H1 (cell line): ENCODE measurements around the gene PSMA5. TPM values are rescaled to one million over a fixed set of nuclear protein-coding genes. Genes with fewer than 3 reads are reported as not detected.

ENCODE experiments used
- polyA plus RNA-seq, 7 experiments: library from polyadenylated mRNA; depleted of rRNA in 3 of 7; stranded (reverse) in 5 of 7; unstranded in 2 of 7; fragments of >200 nt in 5 of 7; fragments of 200-250 nt in 2 of 7; gene quantifications; 1 replicate in 5 of 7; 2 replicates in 1 of 7; 4 replicates in 1 of 7; pipeline versions ENCODE4 v1.2.1 to v1.2.3, GENCODE V29; 2011 to 2013; ENCODE audit warnings: missing spikeins in 2 of 7, mixed read lengths in 2 of 7
- total RNA-seq: library from RNA; stranded (reverse); fragmentation: NEBNext Ultra II Directional; extraction: Animal tissue kit (Norgen Biotek cat#: 25700); gene quantifications from 2 replicates; pipeline ENCODE4 v1.2.1, GENCODE V29; 2021

The PSMA5 gene
- total and polyA plus RNA-seq, 2 of the 8 experiments (the other 6 are each of a cell fraction or from before 2014, with no cell fraction given): 140 to 166 TPM

Other genes starting within 250 kb of the PSMA5 start
- gene SARS1, start 212.5 kb downstream of the PSMA5 start, total RNA-seq: 136 and 146 TPM in 2 replicates
- 83.1 and 97.1 TPM in 2 replicates for gene SARS1, start 212.5 kb downstream of the PSMA5 start, polyA plus RNA-seq (2011; rRNA removed)
- 27.7 and 28.0 TPM in 2 replicates for gene CELSR2, start 176.9 kb downstream of the PSMA5 start, total RNA-seq
- gene CELSR2, start 176.9 kb downstream of the PSMA5 start, polyA plus RNA-seq (2011; rRNA removed): 12.0 and 25.9 TPM in 2 replicates
- gene PSRC1, start 143.3 kb downstream of the PSMA5 start, total RNA-seq: 67.3 and 69.6 TPM in 2 replicates
- 56.1 and 83.3 TPM in 2 replicates for gene PSRC1, start 143.3 kb downstream of the PSMA5 start, polyA plus RNA-seq (2011; rRNA removed)
- 0.30 TPM in 1 of 2 replicates, not detected in the other for gene MYBPHL, start 119.4 kb downstream of the PSMA5 start, total RNA-seq
- 0.24 and 0.58 TPM in 2 replicates for gene MYBPHL, start 119.4 kb downstream of the PSMA5 start, polyA plus RNA-seq (2011; rRNA removed)
- 67.4 and 69.6 TPM in 2 replicates for gene SORT1, start 28.5 kb downstream of the PSMA5 start, total RNA-seq
- 15.3 and 18.7 TPM in 2 replicates for gene SORT1, start 28.5 kb downstream of the PSMA5 start, polyA plus RNA-seq (2011; rRNA removed)
- gene SYPL2, start 40.1 kb upstream of the PSMA5 start, total RNA-seq: 1.5 and 1.7 TPM in 2 replicates
- gene SYPL2, start 40.1 kb upstream of the PSMA5 start, polyA plus RNA-seq (2011; rRNA removed): 1.5 and 1.6 TPM in 2 replicates
- 9.3 and 9.8 TPM in 2 replicates for gene ATXN7L2, start 57.5 kb upstream of the PSMA5 start, total RNA-seq
- gene ATXN7L2, start 57.5 kb upstream of the PSMA5 start, polyA plus RNA-seq (2011; rRNA removed): 8.1 and 12.3 TPM in 2 replicates
- gene CYB561D1, start 67.6 kb upstream of the PSMA5 start, total RNA-seq: 3.6 and 4.3 TPM in 2 replicates
- 3.8 and 6.8 TPM in 2 replicates for gene CYB561D1, start 67.6 kb upstream of the PSMA5 start, polyA plus RNA-seq (2011; rRNA removed)
- gene AMIGO1, start 83.3 kb upstream of the PSMA5 start, total RNA-seq: 2.4 and 2.7 TPM in 2 replicates
- gene AMIGO1, start 83.3 kb upstream of the PSMA5 start, polyA plus RNA-seq (2011; rRNA removed): 1.5 and 2.4 TPM in 2 replicates
- 0.15 and 0.41 TPM in 2 replicates for gene GPR61, start 113.4 kb upstream of the PSMA5 start, total RNA-seq
- gene GPR61, start 113.4 kb upstream of the PSMA5 start, polyA plus RNA-seq (2011; rRNA removed): 0.53 and 0.63 TPM in 2 replicates
- gene GNAI3, start 122.2 kb upstream of the PSMA5 start, total RNA-seq: 9.2 and 9.8 TPM in 2 replicates
- gene GNAI3, start 122.2 kb upstream of the PSMA5 start, polyA plus RNA-seq (2011; rRNA removed): 1.9 and 4.0 TPM in 2 replicates
- not detected in 2 replicates for gene GNAT2, start 193.2 kb upstream of the PSMA5 start, total RNA-seq
- gene GNAT2, start 193.2 kb upstream of the PSMA5 start, polyA plus RNA-seq (2011; rRNA removed): 0.05 and 0.14 TPM in 2 replicates
- gene AMPD2, start 193.4 kb upstream of the PSMA5 start, total RNA-seq: 67.7 and 69.4 TPM in 2 replicates
- 37.2 and 52.8 TPM in 2 replicates for gene AMPD2, start 193.4 kb upstream of the PSMA5 start, polyA plus RNA-seq (2011; rRNA removed)
- 11.3 and 18.7 TPM in 2 replicates for gene GSTM4, start 229.7 kb upstream of the PSMA5 start, total RNA-seq
- gene GSTM4, start 229.7 kb upstream of the PSMA5 start, polyA plus RNA-seq (2011; rRNA removed): 24.0 and 31.4 TPM in 2 replicates
- gene GSTM2, start 241.6 kb upstream of the PSMA5 start, total RNA-seq: 9.6 and 12.2 TPM in 2 replicates
- 20.7 and 23.1 TPM in 2 replicates for gene GSTM2, start 241.6 kb upstream of the PSMA5 start, polyA plus RNA-seq (2011; rRNA removed)